Left lung (tissue), 14 donors: ENCODE data around the gene GSX1. TPM values are rescaled to one million over a fixed set of nuclear protein-coding genes. Genes with fewer than 3 reads are reported as not detected.
"Not testable (repeated sequence)": the region's sequence is repeated elsewhere in the genome, so short reads cannot be mapped to it uniquely, and the experiment has no call there.

Experiments used
- ATAC-seq: fragments of 200-7000 bp; cut with Tn5 transposase; one replicate; pipeline ENCODE4 v1.9.1; 2020; ENCODE audit warnings: moderate library complexity
- DNase-seq, 4 donors: peaks; one replicate each; pipeline ENCODE4 v3.0.0-alpha.2; 2013 to 2020
- H3K27ac ChIP-seq, 2 donors: fragments of 200-600 bp; sonication (generic) in 1 of 2; one replicate each; pipeline versions ENCODE4 v1.5.0 to v1.8.0; 2020 to 2021
- H3K27me3 ChIP-seq, 2 donors: fragments of 200-600 bp; sonication (generic) in 1 of 2; one replicate each; pipeline versions ENCODE4 v1.5.0 to v1.8.0; 2020 to 2021
- H3K36me3 ChIP-seq, 2 donors: fragments of 200-600 bp; sonication (generic) in 1 of 2; one replicate each; pipeline versions ENCODE4 v1.5.0 to v1.8.0; 2020 to 2021
- H3K4me1 ChIP-seq, 2 donors: fragments of 200-600 bp; one replicate each; pipeline ENCODE4 v1.8.0; 2021
- H3K4me3 ChIP-seq, 2 donors: fragments of 200-600 bp; sonication (generic) in 1 of 2; one replicate each; pipeline versions ENCODE4 v1.5.0 to v1.8.0; 2020 to 2021; ENCODE audit warnings: mild to moderate bottlenecking in 1 of 2
- H3K9me3 ChIP-seq, 2 donors: fragments of 200-600 bp; sonication (generic) in 1 of 2; one replicate each; pipeline versions ENCODE4 v1.5.0 to v1.8.0; 2020 to 2021
- CTCF ChIP-seq, 2 donors: fragments of 200-600 bp; sonication (generic) in 1 of 2; IDR thresholded peaks; one replicate each; pipeline versions ENCODE4 v1.5.0 to v1.8.0; 2021; ENCODE audit warnings: antibody characterized with exemption in 2 of 2
- intact Hi-C, 2 donors: fragments of 100-400 bp; cut with DNase I; formaldehyde crosslinking; loops; one replicate each; pipeline versions ENCODE4 v1.11.2 to v1.14.2; 2022
- long read RNA-seq, 12 donors: library from polyadenylated mRNA in 2 of 12; unstranded in 2 of 12; transcript quantifications; one replicate each; pipeline ENCODE4 v2.0.0 and lab custom pipeline, GENCODE V29; 2019 to 2026
- polyA plus RNA-seq, 6 donors: library from polyadenylated mRNA; unstranded; fragments of 120-200 nt; gene quantifications; one replicate each; pipeline ENCODE4 v1.2.1, GENCODE V29; 2013; ENCODE audit not compliant: insufficient read length in 6 of 6
- total RNA-seq, 2 donors: library from RNA; stranded (reverse); fragmentation: NEBNext Ultra II Directional; extraction: Animal tissue kit (Norgen Biotek cat#: 25700); gene quantifications; one replicate each; pipeline ENCODE4 v1.2.1, GENCODE V29; 2021
- donor health status: DM: no; HTN: yes; CAD: no.
- donor health status: DM: no; HTN: no; CAD: no.

The GSX1 gene
- total RNA-seq (not detected), polyA plus RNA-seq (not detected)
- long read RNA-seq, donor 1 = 0 reads
- long read RNA-seq, donor 2 = 0 reads
- long read RNA-seq, donor 3 = 0 reads
- long read RNA-seq, donor 4 = 0 reads
- long read RNA-seq, donor 5 = 0 reads
- long read RNA-seq, donor 6 = 0 reads
- long read RNA-seq, donor 7 = 0 reads
- long read RNA-seq, donor 8 = 0 reads
- long read RNA-seq, donor 9 = 0 reads
- long read RNA-seq, donor 10 = 0 reads
- long read RNA-seq, donor 11, partial matches to known transcripts = 0 of 1 reads
- long read RNA-seq, donor 11, other reads (novel, unspliced or antisense) = 0 of 1 reads
- long read RNA-seq, donor 12 = 0 reads

GRCh38 chr13:27792393-27793218 is at the start of gene GSX1:
TSS of gene GSX1 (plus strand) at chr13:27792483. CDS start at chr13:27792691, 208 bp downstream.
- Histone ChIP-seq H3K27me3 (peaks cover 94 to 100% of the 10 kb centered on the region in 2 donors), H3K4me3 (peak within 1 kb of the TSS in 1 of 2 donors; percentile 5), H3K27ac (no peak within 1 kb of the TSS), H3K9me3 (no peaks in the 10 kb centered on the region), H3K4me1 (peaks cover 0 to 34% of the 10 kb centered on the region in 2 donors), H3K36me3 (no peaks in the 10 kb centered on the region)
- intact Hi-C loops = no loop called here
- ATAC-seq (peak; percentile 97), DNase-seq (peak; percentile 52 to 86 (median 78))
- no peak for TF ChIP-seq CTCF (IDR thresholded peaks at IDR 0.05)

- no peaks in the 10 kb centered on the region for H3K36me3 ChIP-seq
- no peak for ATAC-seq
- H3K27ac ChIP-seq = no peak overlapping the region
- no peaks in the 10 kb centered on the region for H3K4me1 ChIP-seq
- H3K27me3 ChIP-seq = peaks cover 0 to 14% of the 10 kb centered on the region in 2 donors
- no peak for DNase-seq
- no peak for TF ChIP-seq CTCF (IDR thresholded peaks at IDR 0.05)
- no peak overlapping the region for H3K4me3 ChIP-seq
- H3K9me3 ChIP-seq = no peaks in the 10 kb centered on the region
- intact Hi-C loops = no loop called here
These were observed 47.5 kb upstream of the GSX1 start for GRCh38 chr13:27744801-27745200.

DNA sequence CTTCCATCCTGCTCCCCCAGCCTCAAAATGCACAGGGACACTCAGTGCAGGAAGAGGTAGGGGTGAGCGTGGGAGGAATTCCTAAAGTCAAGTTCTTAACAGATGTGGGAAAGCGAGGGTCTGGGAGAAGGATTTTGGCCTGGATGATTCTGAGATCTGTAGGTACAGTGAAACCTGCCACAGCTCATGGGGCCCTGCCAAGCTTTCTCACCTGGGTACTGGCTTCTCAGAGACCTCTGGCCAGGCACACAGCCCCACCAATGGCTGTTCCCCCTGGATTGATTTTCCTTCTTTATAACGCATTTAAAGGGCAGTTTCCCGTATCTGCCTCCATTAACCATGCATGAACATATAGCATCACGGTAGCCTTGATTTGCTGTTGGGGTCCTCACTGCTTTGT is 47.0 kb upstream of the GSX1 start:
- DNase-seq = no peak
- no peak for ATAC-seq

GRCh38 chr13:27748143-27748542 is 44.1 kb upstream of the GSX1 start:
- H3K9me3 ChIP-seq, ATAC-seq, intact Hi-C loops: not testable (repeated sequence)

More for the DNA sequence above, 47.0 kb upstream of the GSX1 start:
- intact Hi-C loops = no loop called here
- Histone ChIP-seq H3K36me3 (no peaks in the 10 kb centered on the region), H3K9me3 (no peaks in the 10 kb centered on the region), H3K4me3 (no peak overlapping the region), H3K4me1 (no peaks in the 10 kb centered on the region), H3K27ac (no peak overlapping the region), H3K27me3 (peaks cover 0 to 14% of the 10 kb centered on the region in 2 donors)
- no peak for TF ChIP-seq CTCF (IDR thresholded peaks at IDR 0.05)

GRCh38 chr13:27751953-27752532 is 40.2 kb upstream of the GSX1 start:
- peaks cover 0 to 13% of the 10 kb centered on the region in 2 donors for H3K27me3 ChIP-seq
- H3K27ac ChIP-seq = no peak overlapping the region
- no peak overlapping the region for H3K4me3 ChIP-seq
- ATAC-seq = no peak
- no peak for DNase-seq
- no peak for TF ChIP-seq CTCF (IDR thresholded peaks at IDR 0.05)
- no peaks in the 10 kb centered on the region for H3K36me3 ChIP-seq
- peaks cover 0 to 7% of the 10 kb centered on the region in 2 donors for H3K9me3 ChIP-seq
- intact Hi-C loops = no loop called here
- no peaks in the 10 kb centered on the region for H3K4me1 ChIP-seq

More at GRCh38 chr13:27748143-27748542, 44.1 kb upstream of the GSX1 start:
- not testable (repeated sequence) for H3K4me3 ChIP-seq, H3K4me1 ChIP-seq, H3K36me3 ChIP-seq, H3K27me3 ChIP-seq, DNase-seq, H3K27ac ChIP-seq
